ENCODE measurements around the gene CHMP1B.

DNA sequence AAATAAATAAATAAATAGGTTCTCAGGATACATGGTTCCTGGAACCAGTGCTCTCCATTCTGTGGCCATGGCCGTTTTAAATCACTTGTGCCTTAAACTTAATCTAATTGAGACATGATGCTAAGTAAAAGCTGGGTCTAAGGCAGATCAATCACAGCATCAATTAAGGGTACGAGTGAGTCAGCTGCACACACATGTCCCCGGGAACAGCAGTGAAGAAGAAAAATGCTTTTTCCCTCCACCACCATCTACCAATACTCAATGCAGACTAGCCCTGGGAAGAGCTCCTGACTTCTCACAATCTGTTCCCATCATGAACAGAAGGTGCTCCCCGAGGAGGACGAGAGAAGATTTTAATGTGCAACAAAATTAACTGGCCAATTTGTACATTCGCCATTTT is 6.8 kb upstream of the CHMP1B start:
- TF ChIP-seq, protein P1, sequence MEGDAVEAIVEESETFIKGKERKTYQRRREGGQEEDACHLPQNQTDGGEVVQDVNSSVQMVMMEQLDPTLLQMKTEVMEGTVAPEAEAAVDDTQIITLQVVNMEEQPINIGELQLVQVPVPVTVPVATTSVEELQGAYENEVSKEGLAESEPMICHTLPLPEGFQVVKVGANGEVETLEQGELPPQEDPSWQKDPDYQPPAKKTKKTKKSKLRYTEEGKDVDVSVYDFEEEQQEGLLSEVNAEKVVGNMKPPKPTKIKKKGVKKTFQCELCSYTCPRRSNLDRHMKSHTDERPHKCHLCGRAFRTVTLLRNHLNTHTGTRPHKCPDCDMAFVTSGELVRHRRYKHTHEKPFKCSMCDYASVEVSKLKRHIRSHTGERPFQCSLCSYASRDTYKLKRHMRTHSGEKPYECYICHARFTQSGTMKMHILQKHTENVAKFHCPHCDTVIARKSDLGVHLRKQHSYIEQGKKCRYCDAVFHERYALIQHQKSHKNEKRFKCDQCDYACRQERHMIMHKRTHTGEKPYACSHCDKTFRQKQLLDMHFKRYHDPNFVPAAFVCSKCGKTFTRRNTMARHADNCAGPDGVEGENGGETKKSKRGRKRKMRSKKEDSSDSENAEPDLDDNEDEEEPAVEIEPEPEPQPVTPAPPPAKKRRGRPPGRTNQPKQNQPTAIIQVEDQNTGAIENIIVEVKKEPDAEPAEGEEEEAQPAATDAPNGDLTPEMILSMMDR (IDR thresholded peaks at IDR 0.05) = no peak
- TF ChIP-seq POLR2AphosphoS5 (IDR thresholded peaks at IDR 0.05) = no peak
